SK-N-SH (cell line): ENCODE measurements around the gene MSMP. TPM values are rescaled to one million over a fixed set of nuclear protein-coding genes. Genes with fewer than 3 reads are reported as not detected.
A peak's percentile ranks its signal among the peaks of the same experiment; 100 is the strongest.

Experiments
- CTCF ChIA-PET: fragments of 300-600, 350-600 bp; formaldehyde crosslinking; extraction: SDS; loops from one replicate; lab custom pipeline; 2021; lab: Yijun Ruan, JAX
- POLR2A ChIA-PET: fragments of 350-600 bp; sonication (Branson Sonifier 250); formaldehyde crosslinking; extraction: SDS; loops from one replicate; lab custom pipeline; 2020; ENCODE audit warnings: antibody characterized with exemption, inconsistent platforms; lab: Yijun Ruan, JAX
- DNase-seq: peaks from one replicate; pipeline ENCODE4 v3.0.0; 2012
- H2AFZ ChIP-seq: fragments of 200-600 bp; sonication (generic); 2 replicates; pipeline ENCODE4 v1.8.1; 2016; ENCODE audit warnings: antibody characterized with exemption, mild to moderate bottlenecking, low read depth
- H3F3A ChIP-seq: fragments of 200-600 bp; sonication (generic); replicated peaks from 2 replicates; pipeline ENCODE3; 2016; ENCODE audit warnings: antibody characterized with exemption, mild to moderate bottlenecking; ENCODE audit not compliant: insufficient read depth
- H3K27ac ChIP-seq, 2 experiments: fragments of 200-500 bp in 1 of 2; fragments of 200-600 bp in 1 of 2; sonication (Bioruptor generic) in 1 of 2; sonication (generic), shearing (Covaris generic) in 1 of 2; 2 replicates each; pipeline versions ENCODE4 v1.5.1 to v1.6.1; 2014 to 2016; ENCODE audit warnings: low read depth in 2 of 2, inconsistent platforms in 1 of 2, low read length in 1 of 2, mild to moderate bottlenecking in 1 of 2, mixed read lengths in 1 of 2
- H3K27me3 ChIP-seq: fragments of 200-600 bp; sonication (generic), shearing (Covaris generic); 2 replicates; pipeline ENCODE4 v1.6.1; 2016; ENCODE audit warnings: mixed run types; ENCODE audit not compliant: insufficient read depth
- H3K36me3 ChIP-seq, 2 experiments: fragments of 200-500 bp in 1 of 2; fragments of 200-600 bp in 1 of 2; sonication (Bioruptor generic) in 1 of 2; sonication (generic) in 1 of 2; replicated peaks in 1 of 2; 2 replicates each; pipeline versions ENCODE3 to v1.5.1; 2014 to 2016; ENCODE audit warnings: low read length in 1 of 2, mild to moderate bottlenecking in 1 of 2; ENCODE audit not compliant: insufficient read depth in 2 of 2, control insufficient read depth in 1 of 2
- H3K4me1 ChIP-seq, 2 experiments: fragments of 200-500 bp in 1 of 2; fragments of 200-600 bp in 1 of 2; sonication (Bioruptor generic) in 1 of 2; sonication (generic), shearing (Covaris generic) in 1 of 2; 2 replicates each; pipeline versions ENCODE4 v1.5.1 to v1.6.1; 2014 to 2016; ENCODE audit warnings: low read depth in 1 of 2, low read length in 1 of 2, mixed run types in 1 of 2; ENCODE audit not compliant: insufficient read depth in 2 of 2, control insufficient read depth in 1 of 2
- H3K4me2 ChIP-seq: fragments of 200-600 bp; sonication (generic), shearing (Covaris generic); 2 replicates; pipeline ENCODE4 v1.6.1; 2017; ENCODE audit warnings: mixed run types
- H3K4me3 ChIP-seq, 2 experiments: fragments of 200-500 bp in 1 of 2; fragments of 200-600 bp in 1 of 2; sonication (Bioruptor generic) in 1 of 2; sonication (generic), shearing (Covaris generic) in 1 of 2; 2 replicates each; pipeline versions ENCODE4 v1.5.1 to v1.8.1; 2014 to 2016; ENCODE audit warnings: low read depth in 2 of 2, inconsistent platforms in 1 of 2, low read length in 1 of 2, mild to moderate bottlenecking in 1 of 2, mixed read lengths in 1 of 2, moderate library complexity in 1 of 2
- H3K79me2 ChIP-seq: fragments of 200-600 bp; sonication (generic); 2 replicates; pipeline ENCODE4 v1.8.1; 2017; ENCODE audit warnings: mild to moderate bottlenecking; ENCODE audit not compliant: insufficient read depth
- H3K9ac ChIP-seq: fragments of 200-600 bp; sonication (generic); 2 replicates; pipeline ENCODE4 v1.6.1; 2017; ENCODE audit warnings: mixed run types
- H3K9me2 ChIP-seq: fragments of 200-600 bp; sonication (generic); 2 replicates; pipeline ENCODE4 v1.6.1; 2017; ENCODE audit warnings: mixed run types
- H3K9me3 ChIP-seq: fragments of 200-600 bp; sonication (generic); 2 replicates; pipeline ENCODE4 v1.6.1; 2017; ENCODE audit warnings: mixed run types, mild to moderate bottlenecking, moderate library complexity
- H4K20me1 ChIP-seq: fragments of 200-600 bp; sonication (generic); 2 replicates; pipeline ENCODE4 v1.6.1; 2017; ENCODE audit warnings: mild to moderate bottlenecking, mixed run types; ENCODE audit not compliant: insufficient read depth
- CTCF ChIP-seq: fragments of 200-600 bp; sonication (generic); IDR thresholded peaks from 2 replicates; pipeline ENCODE4 v1.6.1; 2017; ENCODE audit warnings: antibody characterized with exemption, mild to moderate bottlenecking, moderate library complexity
- EP300 ChIP-seq, 2 experiments: IDR thresholded peaks; 2 replicates each; pipeline versions ENCODE4 v1.4.0 to v1.6.1; 2012; ENCODE audit warnings: borderline replicate concordance in 1 of 2, low read depth in 1 of 2, low read length in 1 of 2
- EZH2phosphoT487 ChIP-seq: fragments of 200-600 bp; sonication (generic); IDR thresholded peaks from 2 replicates; pipeline ENCODE4 v1.6.1; 2017; ENCODE audit warnings: low read depth, mixed run types, mild to moderate bottlenecking, antibody characterized with exemption, moderate library complexity, borderline replicate concordance
- FOSL2 ChIP-seq: IDR thresholded peaks from 2 replicates; pipeline ENCODE4 v1.4.0; 2012; ENCODE audit warnings: low read depth, mild to moderate bottlenecking, moderate library complexity, borderline replicate concordance
- FOXJ3 ChIP-seq: sonication (generic); formaldehyde crosslinking; IDR thresholded peaks from 2 replicates; pipeline ENCODE4 v1.5.1; 2020; ENCODE audit warnings: mild to moderate bottlenecking, missing genetic modification reagents
- FOXM1 ChIP-seq: IDR thresholded peaks from 2 replicates; pipeline ENCODE4 v1.4.0; 2012; ENCODE audit warnings: low read depth, mild to moderate bottlenecking
- GABPA ChIP-seq: IDR thresholded peaks from 2 replicates; pipeline ENCODE4 v1.4.0; 2012; ENCODE audit warnings: low read depth, mild to moderate bottlenecking
- GATA2 ChIP-seq: sonication (generic); formaldehyde crosslinking; IDR thresholded peaks from 2 replicates; pipeline ENCODE4 v1.5.0; 2020; ENCODE audit warnings: mild to moderate bottlenecking, missing genetic modification reagents
- IRF3 ChIP-seq: fragments of 150-350 bp; IDR thresholded peaks from 2 replicates; pipeline ENCODE4 v1.6.1; 2016; ENCODE audit warnings: mild to moderate bottlenecking, low read depth, low read length
- JUND ChIP-seq: IDR thresholded peaks from 2 replicates; pipeline ENCODE4 v1.4.0; 2012
- MXI1 ChIP-seq: IDR thresholded peaks from 2 replicates; pipeline ENCODE4 v1.6.1; 2012; ENCODE audit warnings: mild to moderate bottlenecking, low read depth, low read length, improper control_type of control experiment
- NFIC ChIP-seq: IDR thresholded peaks from 2 replicates; pipeline ENCODE4 v1.4.0; 2012; ENCODE audit warnings: borderline replicate concordance
- POLR2AphosphoS5 ChIP-seq: IDR thresholded peaks from 2 replicates; pipeline ENCODE4 v1.6.1; 2012; ENCODE audit warnings: low read depth, low read length
- REST ChIP-seq: IDR thresholded peaks from 2 replicates; pipeline ENCODE4 v1.6.1; 2012; ENCODE audit warnings: mild to moderate bottlenecking, low read depth, low read length, moderate library complexity
- RFX5 ChIP-seq: IDR thresholded peaks from 2 replicates; pipeline ENCODE4 v1.6.1; 2012; ENCODE audit warnings: mild to moderate bottlenecking, improper control_type of control experiment, low read length
- RXRA ChIP-seq: IDR thresholded peaks from 2 replicates; pipeline ENCODE4 v1.4.0; 2012; ENCODE audit warnings: low read depth, mild to moderate bottlenecking, borderline replicate concordance
- SMC3 ChIP-seq: IDR thresholded peaks from 2 replicates; pipeline ENCODE4 v1.6.1; 2012; ENCODE audit warnings: low read depth, low read length, improper control_type of control experiment
- USF2 ChIP-seq: fragments of 150-350 bp; IDR thresholded peaks from 2 replicates; pipeline ENCODE4 v1.6.1; 2017; ENCODE audit warnings: antibody characterized with exemption, low read length, low read depth, borderline replicate concordance
- WGBS: methylation state at CpG from one replicate; pipeline ENCODE4 v1.1.6; 2017; ENCODE audit warnings: low lambda C conversion rate; 5-methylcytosine and 5-hydroxymethylcytosine counted together
- polyA plus RNA-seq, 3 experiments: library from polyadenylated mRNA; depleted of rRNA; stranded (reverse); fragments of >200 nt; gene quantifications; 2 replicates each; pipeline ENCODE4 v1.2.3, GENCODE V29; 2012

The MSMP gene
- polyA plus RNA-seq, 1 of the 3 experiments (the other 2 are of a cell fraction) = 1.2 TPM

- TF ChIP-seq SMC3 (peak; percentile 53), CTCF (peak; percentile 82)
Measured at GRCh38 chr9:35736201-35736633, 17.9 kb downstream of the MSMP start (continued).

- Histone ChIP-seq H3K9ac (peak overlapping the region; percentile 94; the same call in 1 of the 2 replicates), H3K4me1 (peaks cover 16 to 33% of the 10 kb centered on the region in 2 experiments), H3K4me3 (peak overlapping the region in 1 of 2 experiments; percentile 96; a peak in 2 of 4 replicates), H3K36me3 (peaks cover 44 to 52% of the 10 kb centered on the region in 2 experiments), H3K9me3 (no peaks in the 10 kb centered on the region), H2AFZ (no peak overlapping the region), H3K79me2 (peaks cover 56% of the 10 kb centered on the region), H4K20me1 (peaks cover 13% of the 10 kb centered on the region), H3K9me2 (no peaks in the 10 kb centered on the region), H3K4me2 (peak overlapping the region; percentile 84), H3K27ac (peak overlapping the region in 1 of 2 experiments; percentile 94; a peak in 2 of 4 replicates), H3F3A (peaks cover 65% of the 10 kb centered on the region), H3K27me3 (no peaks in the 10 kb centered on the region)
- ChIA-PET POLR2A (interaction anchor here (1.0 to 1.2 kb wide), 2 partner anchors 11 to 21 kb away, joined by 3 read pairs; no protein-coding TSS in a partner anchor), CTCF (interaction anchor here (0.8 to 6.5 kb wide), 5 partner anchors 13 to 148 kb away, joined by 3 to 88 read pairs (median 4); partner anchors contain the start of genes GBA2, MSMP and RGP1)
- WGBS = 88% methylated on average over 3 of the region's 3 CpGs
- DNase-seq = no peak
- TF ChIP-seq RFX5 = no peak
- no peak for TF ChIP-seq REST
- no peak for TF ChIP-seq USF2
- TF ChIP-seq GATA2 (CRISPR knock-in tag) = no peak
- no peak for TF ChIP-seq NFIC
- TF ChIP-seq FOSL2 = no peak
- TF ChIP-seq FOXM1 = no peak
- no peak for TF ChIP-seq EP300 (IDR thresholded peaks at IDR 0.05; ENCODE audit: borderline replicate concordance in 1 of 2, low read depth in 1 of 2, low read length in 1 of 2)
- TF ChIP-seq CTCF = no peak
- no peak for TF ChIP-seq EZH2phosphoT487
- TF ChIP-seq FOXJ3 (CRISPR knock-in tag) = no peak
- TF ChIP-seq MXI1 = no peak
- TF ChIP-seq JUND = no peak
- TF ChIP-seq RXRA = no peak
- TF ChIP-seq POLR2AphosphoS5 = no peak
- no peak for TF ChIP-seq IRF3
- TF ChIP-seq GABPA = no peak
Measured at GRCh38 chr9:35734096-35734495, 20.0 kb downstream of the MSMP start.
